Activated CD8-positive, alpha-beta T cell treated with anti-CD3 and anti-CD28 coated beads, Interleukin-2, amount 10 ng/mL, durations not matched to agents 7 days and 5 days (primary cell): ENCODE data around the gene TECPR2. TPM values are rescaled to one million over a fixed set of nuclear protein-coding genes. Genes with fewer than 3 reads are reported as not detected.

Experiments
- ATAC-seq: fragments of 150-1000 bp; cut with Tn5 transposase; one replicate; pipeline ENCODE4 v1.10.0; 2021; ENCODE audit warnings: moderate library complexity
- CTCF ChIA-PET: fragments of 350-600 bp; sonication (Branson Sonifier 250); formaldehyde crosslinking; loops from one replicate; lab custom pipeline; 2021; ENCODE audit warnings: antibody characterized with exemption; lab: Charles Lee
- POLR2A ChIA-PET: fragments of 350-600 bp; sonication (Branson Sonifier 250); formaldehyde crosslinking; loops from one replicate; lab custom pipeline; 2021; ENCODE audit warnings: antibody characterized with exemption; lab: Charles Lee
- DNase-seq: peaks from one replicate; pipeline ENCODE4 v3.0.0-alpha.2; 2020
- H3K27ac Mint-ChIP-seq: one replicate; pipeline ENCODE4 v1.8.0; 2021; ENCODE audit warnings: mild to moderate bottlenecking, mixed read lengths
- H3K27me3 Mint-ChIP-seq: one replicate; pipeline ENCODE4 v1.8.0; 2021; ENCODE audit warnings: low read depth, mixed read lengths
- H3K36me3 Mint-ChIP-seq: one replicate; pipeline ENCODE4 v1.8.0; 2021; ENCODE audit warnings: low read depth, mixed read lengths
- H3K4me1 Mint-ChIP-seq: one replicate; pipeline ENCODE4 v1.8.0; 2021; ENCODE audit warnings: low read depth, mixed read lengths
- H3K4me3 Mint-ChIP-seq: one replicate; pipeline ENCODE4 v1.8.0; 2021; ENCODE audit warnings: mild to moderate bottlenecking, mixed read lengths
- H3K9me3 Mint-ChIP-seq: one replicate; pipeline ENCODE4 v1.8.0; 2022; ENCODE audit warnings: mixed read lengths; ENCODE audit not compliant: insufficient read depth
- total RNA-seq, 2 experiments: library from RNA; stranded (reverse); gene quantifications; one replicate each; pipeline ENCODE4 v1.2.3, GENCODE V29; 2021

The TECPR2 gene
- total RNA-seq, 2 experiments from 2014 or later, result 8.0 to 9.4 TPM

GRCh38 chr14:102472791-102473150 is 110.0 kb downstream of the TECPR2 start:
- Mint-ChIP-seq H3K36me3 (no peaks in the 10 kb centered on the region), H3K4me1 (peaks cover 12% of the 10 kb centered on the region), H3K4me3 (no peak overlapping the region), H3K27me3 (no peaks in the 10 kb centered on the region), H3K9me3 (no peaks in the 10 kb centered on the region), H3K27ac (no peak overlapping the region)
- ChIA-PET CTCF (interaction anchor here (2.2 kb wide), 1 partner anchor 35 kb away, joined by 9 read pairs; no protein-coding TSS in a partner anchor), POLR2A (no interaction called here)
- ATAC-seq, result no peak
- no peak for DNase-seq

- Mint-ChIP-seq H3K4me1 (peaks cover 12% of the 10 kb centered on the region), H3K27ac (no peak overlapping the region), H3K36me3 (no peaks in the 10 kb centered on the region), H3K9me3 (no peaks in the 10 kb centered on the region), H3K4me3 (no peak overlapping the region), H3K27me3 (no peaks in the 10 kb centered on the region)
- ChIA-PET POLR2A (no interaction called here), CTCF (no interaction called here)
- ATAC-seq (no peak), DNase-seq (no peak)
These were observed 110.8 kb downstream of the TECPR2 start for GRCh38 chr14:102473559-102473958.

- Mint-ChIP-seq H3K4me3 (no peak overlapping the region), H3K36me3 (no peaks in the 10 kb centered on the region), H3K27ac (no peak overlapping the region), H3K9me3 (no peaks in the 10 kb centered on the region), H3K27me3 (no peaks in the 10 kb centered on the region), H3K4me1 (peaks cover 15% of the 10 kb centered on the region)
- POLR2A ChIA-PET, result interaction anchor here (0.5 kb wide), 1 partner anchor 961 kb away, joined by 3 read pairs; no protein-coding TSS in a partner anchor
- ATAC-seq, result no peak
- DNase-seq, result no peak
- CTCF ChIA-PET, result interaction anchor here (0.6 to 1.3 kb wide), 2 partner anchors 36 to 252 kb away, joined by 3 read pairs; no protein-coding TSS in a partner anchor
These were observed 112.2 kb downstream of the TECPR2 start for GRCh38 chr14:102474934-102475333.

GRCh38 chr14:102479107-102479506 is 116.4 kb downstream of the TECPR2 start:
- CTCF ChIA-PET, result no interaction called here
- POLR2A ChIA-PET, result no interaction called here
- Mint-ChIP-seq H3K9me3 (no peaks in the 10 kb centered on the region), H3K4me3 (no peak overlapping the region), H3K27me3 (no peaks in the 10 kb centered on the region), H3K27ac (no peak overlapping the region), H3K4me1 (peaks cover 5% of the 10 kb centered on the region), H3K36me3 (no peaks in the 10 kb centered on the region)
- DNase-seq (no peak), ATAC-seq (no peak)

- Mint-ChIP-seq H3K4me1 (peaks cover 5% of the 10 kb centered on the region), H3K9me3 (no peaks in the 10 kb centered on the region), H3K36me3 (no peaks in the 10 kb centered on the region), H3K27ac (no peak overlapping the region), H3K4me3 (no peak overlapping the region), H3K27me3 (no peaks in the 10 kb centered on the region)
- ATAC-seq, result no peak
- CTCF ChIA-PET, result interaction anchor here (0.5 kb wide), 1 partner anchor 166 kb away, joined by 3 read pairs; no protein-coding TSS in a partner anchor
- POLR2A ChIA-PET, result no interaction called here
- no peak for DNase-seq
These were observed 117.0 kb downstream of the TECPR2 start for GRCh38 chr14:102479777-102480176.

GRCh38 chr14:102481371-102481770 is 118.6 kb downstream of the TECPR2 start:
- DNase-seq (no peak), ATAC-seq (no peak)
- Mint-ChIP-seq H3K27ac (no peak overlapping the region), H3K36me3 (no peaks in the 10 kb centered on the region), H3K9me3 (no peaks in the 10 kb centered on the region), H3K27me3 (no peaks in the 10 kb centered on the region), H3K4me3 (no peak overlapping the region), H3K4me1 (peaks cover 5% of the 10 kb centered on the region)
- CTCF ChIA-PET, result no interaction called here
- POLR2A ChIA-PET, result no interaction called here

GRCh38 chr14:102481791-102482238 is 119.1 kb downstream of the TECPR2 start:
- Mint-ChIP-seq H3K36me3 (no peaks in the 10 kb centered on the region), H3K27me3 (no peaks in the 10 kb centered on the region), H3K9me3 (no peaks in the 10 kb centered on the region), H3K27ac (no peak overlapping the region), H3K4me1 (peaks cover 5% of the 10 kb centered on the region), H3K4me3 (no peak overlapping the region)
- ATAC-seq, result no peak
- POLR2A ChIA-PET, result no interaction called here
- DNase-seq, result no peak
- CTCF ChIA-PET, result no interaction called here

GRCh38 chr14:102484316-102484715 is 121.6 kb downstream of the TECPR2 start:
- no peak for ATAC-seq

GRCh38 chr14:102485693-102486512 is 123.2 kb downstream of the TECPR2 start:
- H3K4me3 Mint-ChIP-seq, result no peak overlapping the region
- H3K27ac Mint-ChIP-seq, result no peak overlapping the region
- ChIA-PET POLR2A (no interaction called here), CTCF (no interaction called here)
- ATAC-seq (no peak), DNase-seq (no peak)
- no peaks in the 10 kb centered on the region for H3K9me3 Mint-ChIP-seq
- H3K36me3 Mint-ChIP-seq, result no peaks in the 10 kb centered on the region
- H3K27me3 Mint-ChIP-seq, result no peaks in the 10 kb centered on the region
- no peaks in the 10 kb centered on the region for H3K4me1 Mint-ChIP-seq

More at GRCh38 chr14:102484316-102484715, 121.6 kb downstream of the TECPR2 start:
- ChIA-PET POLR2A (no interaction called here), CTCF (interaction anchor here (0.9 kb wide), 1 partner anchor 110 kb away, joined by 5 read pairs; no protein-coding TSS in a partner anchor)
- Mint-ChIP-seq H3K27me3 (no peaks in the 10 kb centered on the region), H3K27ac (no peak overlapping the region), H3K4me1 (peaks cover 5% of the 10 kb centered on the region), H3K36me3 (no peaks in the 10 kb centered on the region), H3K4me3 (no peak overlapping the region), H3K9me3 (no peaks in the 10 kb centered on the region)
- no peak for DNase-seq

GRCh38 chr14:102486513-102487203 is 123.9 kb downstream of the TECPR2 start:
- Mint-ChIP-seq H3K4me1 (no peaks in the 10 kb centered on the region), H3K9me3 (no peaks in the 10 kb centered on the region), H3K27ac (no peak overlapping the region), H3K4me3 (no peak overlapping the region), H3K27me3 (no peaks in the 10 kb centered on the region), H3K36me3 (no peaks in the 10 kb centered on the region)
- ChIA-PET POLR2A (no interaction called here), CTCF (no interaction called here)
- ATAC-seq, result no peak
- DNase-seq, result no peak

GRCh38 chr14:102487204-102487577 is 124.5 kb downstream of the TECPR2 start:
- H3K4me3 Mint-ChIP-seq, result no peak overlapping the region
- H3K27ac Mint-ChIP-seq, result no peak overlapping the region
- ChIA-PET CTCF (no interaction called here), POLR2A (no interaction called here)
- DNase-seq, result no peak
- no peaks in the 10 kb centered on the region for H3K9me3 Mint-ChIP-seq
- no peaks in the 10 kb centered on the region for H3K4me1 Mint-ChIP-seq
- ATAC-seq, result no peak
- no peaks in the 10 kb centered on the region for H3K36me3 Mint-ChIP-seq
- H3K27me3 Mint-ChIP-seq, result no peaks in the 10 kb centered on the region

- DNase-seq (no peak), ATAC-seq (no peak)
- ChIA-PET POLR2A (no interaction called here), CTCF (no interaction called here)
- no peaks in the 10 kb centered on the region for H3K9me3 Mint-ChIP-seq
- H3K36me3 Mint-ChIP-seq, result no peaks in the 10 kb centered on the region
- H3K27ac Mint-ChIP-seq, result no peak overlapping the region
- H3K4me3 Mint-ChIP-seq, result no peak overlapping the region
- H3K4me1 Mint-ChIP-seq, result no peaks in the 10 kb centered on the region
- no peaks in the 10 kb centered on the region for H3K27me3 Mint-ChIP-seq
These were observed 127.7 kb downstream of the TECPR2 start for GRCh38 chr14:102490456-102490855.
